ENCODE data around the gene ATG16L2. TPM values are rescaled to one million over a fixed set of nuclear protein-coding genes. Genes with fewer than 3 reads are reported as not detected.
A peak's percentile ranks its signal among the peaks of the same experiment; 100 is the strongest.

The ATG16L2 gene
- polyA plus RNA-seq, 2 of the 4 experiments (the other 2 are of a cell fraction) = 6.1 to 6.3 TPM

- peak; percentile 70 to 91 for ATAC-seq
- DNase-seq (ENCODE audit: low read depth in 1 of 2, low spot score in 1 of 2) = peak; percentile 91 to 94
- Histone ChIP-seq H3K27ac (peak overlapping the region; percentile 86 to 92), H3K4me2 (peak overlapping the region; percentile 96), H3K4me3 (peak overlapping the region; percentile 52), H3K9me3 (no peaks in the 10 kb centered on the region), H3K4me1 (peaks cover 7% of the 10 kb centered on the region)
- ChIA-PET POLR2A (interaction anchor here (1.2 kb wide), 1 partner anchor 18 kb away, joined by 3 read pairs; no protein-coding TSS in a partner anchor), CTCF (interaction anchor here (0.7 to 15.7 kb wide), 13 partner anchors 9 to 467 kb away, joined by 3 to 339 read pairs (median 5); partner anchors contain the start of genes ATG16L2 and STARD10)
- FAIRE-seq = no peak
- TF ChIP-seq TFCP2L1 (CRISPR knock-in tag; IDR thresholded peaks at IDR 0.05) = no peak
- TF ChIP-seq POLR2AphosphoS2 (conservative IDR thresholded peaks at IDR 0.05; ENCODE audit: low read length) = no peak
- 0 out of 3 replicates have a peak, but pooled peaks have one; percentile 60 for TF ChIP-seq BCL3 (IDR thresholded peaks at IDR 0.05)
- TF ChIP-seq MAX (IDR thresholded peaks at IDR 0.05) = peak; percentile 91
- peak; percentile 45 to 62; a peak in 1 of 5 replicates for TF ChIP-seq JUN (IDR thresholded peaks at IDR 0.05)
- peak; percentile 86 for TF ChIP-seq POLR2A (IDR thresholded peaks at IDR 0.05; ENCODE audit: low read length)
- TF ChIP-seq TP53 (CRISPR knock-in tag; IDR thresholded peaks at IDR 0.05) = no peak
- TF ChIP-seq SREBF2 (IDR thresholded peaks at IDR 0.05) = 0 out of 2 replicates have a peak, but pooled peaks have one; percentile 6
- peak; percentile 90; the same call in 1 of the 2 replicates for TF ChIP-seq E2F6 (IDR thresholded peaks at IDR 0.05; ENCODE audit: borderline replicate concordance, low read depth)
- TF ChIP-seq RNF2 (IDR thresholded peaks at IDR 0.05; ENCODE audit: borderline replicate concordance, low read depth) = 0 out of 2 replicates have a peak, but pooled peaks have one; percentile 51
- no peak for TF ChIP-seq USF2 (IDR thresholded peaks at IDR 0.05)
- TF ChIP-seq RAD21 (conservative IDR thresholded peaks at IDR 0.05 in 1 of 2, IDR thresholded peaks at IDR 0.05 in 1 of 2) = peak in 1 of 2 experiments; percentile 25; a peak in 1 of 5 replicates
- TF ChIP-seq GATA3 (IDR thresholded peaks at IDR 0.05; ENCODE audit: borderline replicate concordance) = no peak
- no peak for TF ChIP-seq BHLHE40 (IDR thresholded peaks at IDR 0.05; ENCODE audit: low read depth, low read length)
- no peak for TF ChIP-seq SMC3 (IDR thresholded peaks at IDR 0.05)
- peak; percentile 73; the same call in 1 of the 2 replicates for TF ChIP-seq MYC (IDR thresholded peaks at IDR 0.05; ENCODE audit: borderline replicate concordance, low read length)
- TF ChIP-seq JUNB (IDR thresholded peaks at IDR 0.05) = no peak
- TF ChIP-seq NR3C1 (IDR thresholded peaks at IDR 0.05) = no peak
- 18% methylated on average over 30 of the region's 82 CpGs for WGBS (ENCODE audit: missing lambda C conversion rate)
Observed at GRCh38 chr11:72821920-72822799, 7.9 kb downstream of the ATG16L2 start.

GRCh38 chr11:72823105-72823804 lies 9.0 kb downstream of the ATG16L2 start:
- TF ChIP-seq PHF8 (IDR thresholded peaks at IDR 0.05; ENCODE audit: borderline replicate concordance, low read depth) = no peak
- TF ChIP-seq ESRRA (IDR thresholded peaks at IDR 0.05; ENCODE audit: borderline replicate concordance, low read length) = no peak
- no peak for TF ChIP-seq HMGXB4 (CRISPR knock-in tag; IDR thresholded peaks at IDR 0.05; ENCODE audit: borderline replicate concordance)
- no peak for TF ChIP-seq CBX2 (IDR thresholded peaks at IDR 0.05; ENCODE audit: borderline replicate concordance, low read depth)
- TF ChIP-seq POLR2AphosphoS2 (conservative IDR thresholded peaks at IDR 0.05; ENCODE audit: low read length) = no peak
- TF ChIP-seq PBX3 (IDR thresholded peaks at IDR 0.05) = no peak
- TF ChIP-seq MYC (IDR thresholded peaks at IDR 0.05; ENCODE audit: borderline replicate concordance, low read length) = no peak
- TF ChIP-seq RARB (CRISPR knock-in tag; IDR thresholded peaks at IDR 0.05) = no peak
- no peak for TF ChIP-seq ATOH8 (CRISPR knock-in tag; IDR thresholded peaks at IDR 0.05; ENCODE audit: low read depth)
- no peak for TF ChIP-seq FOXS1 (CRISPR knock-in tag; IDR thresholded peaks at IDR 0.05)
- ChIA-PET CTCF (interaction anchor here (0.8 to 15.7 kb wide), 10 partner anchors 8 to 466 kb away, joined by 3 to 339 read pairs (median 6); partner anchors contain the start of genes ATG16L2 and STARD10), POLR2A (interaction anchor here (0.5 to 1.2 kb wide), 3 partner anchors 13 to 431 kb away, joined by 3 to 4 read pairs (median 3); no protein-coding TSS in a partner anchor)
- no peaks in the 10 kb centered on the region for H3K9me3 ChIP-seq
- H3K27ac ChIP-seq = no peak overlapping the region
- H3K4me3 ChIP-seq = no peak overlapping the region
- ATAC-seq = no peak
- H3K4me1 ChIP-seq = peaks cover 7% of the 10 kb centered on the region
- 95% methylated on average over 9 of the region's 9 CpGs for WGBS (ENCODE audit: missing lambda C conversion rate)
- no peak overlapping the region for H3K4me2 ChIP-seq
- FAIRE-seq = no peak
- no peak for DNase-seq (ENCODE audit: low read depth in 1 of 2, low spot score in 1 of 2)

All from A549 (cell line).